Ishikawa (cell line): Measurements from ENCODE around the gene PRRC2B.

Experiments used
- CEBPB ChIP-seq: IDR thresholded peaks from 2 replicates; pipeline ENCODE4 v1.6.1; 2012
- CREB1 ChIP-seq: IDR thresholded peaks from 2 replicates; pipeline ENCODE4 v1.6.1; 2012; ENCODE audit warnings: low read depth
- EGR1 ChIP-seq: IDR thresholded peaks from 2 replicates; pipeline ENCODE4 v1.6.1; 2012
- EP300 ChIP-seq: IDR thresholded peaks from 2 replicates; pipeline ENCODE4 v1.6.1; 2012; ENCODE audit warnings: borderline replicate concordance
- FOXM1 ChIP-seq: IDR thresholded peaks from 2 replicates; pipeline ENCODE4 v1.6.1; 2012; ENCODE audit warnings: low read depth, borderline replicate concordance
- RAD21 ChIP-seq: IDR thresholded peaks from 2 replicates; pipeline ENCODE4 v1.6.1; 2012; ENCODE audit warnings: low read depth
- REST ChIP-seq: IDR thresholded peaks from 2 replicates; pipeline ENCODE4 v1.6.1; 2012; ENCODE audit warnings: low read depth, mild to moderate bottlenecking
- TAF1 ChIP-seq: IDR thresholded peaks from 2 replicates; pipeline ENCODE4 v1.6.1; 2012; ENCODE audit warnings: low read depth, mild to moderate bottlenecking
- TCF12 ChIP-seq: IDR thresholded peaks from 2 replicates; pipeline ENCODE4 v1.6.1; 2012; ENCODE audit warnings: low read depth
- TEAD4 ChIP-seq: IDR thresholded peaks from 2 replicates; pipeline ENCODE4 v1.6.1; 2012
- YY1 ChIP-seq: IDR thresholded peaks from 2 replicates; pipeline ENCODE4 v1.6.1; 2012; ENCODE audit warnings: low read depth
- TF ChIP-seq, protein P1 (sequence below): IDR thresholded peaks from 2 replicates; pipeline ENCODE4 v1.6.1; 2012

DNA sequence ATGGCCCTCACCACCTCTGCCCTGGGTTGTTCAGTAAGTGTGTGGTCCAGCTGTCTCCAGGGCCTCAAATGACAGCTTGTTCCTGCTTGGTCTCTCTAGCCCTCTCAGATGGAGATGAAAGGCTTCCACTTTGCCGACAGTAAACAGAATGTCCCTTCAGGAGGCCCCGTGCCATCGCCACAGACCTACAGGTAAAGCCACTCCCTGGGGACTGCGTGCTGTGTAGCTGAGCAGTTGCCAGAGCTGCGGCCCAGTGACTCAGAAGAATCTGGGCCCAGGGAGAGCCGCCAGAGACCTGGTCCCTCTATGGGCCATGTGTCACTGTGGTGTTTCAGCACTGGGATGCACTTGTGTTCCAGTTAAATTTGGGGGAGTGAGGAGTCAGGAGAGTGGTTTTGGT lies 98.2 kb downstream of the PRRC2B start:
- TF ChIP-seq REST (no peak), RAD21 (no peak), EGR1 (no peak), EP300 (no peak), TCF12 (no peak), YY1 (no peak), FOXM1 (no peak), CEBPB (no peak), TEAD4 (no peak), TAF1 (no peak), CREB1 (no peak)
- TF ChIP-seq, protein P1, sequence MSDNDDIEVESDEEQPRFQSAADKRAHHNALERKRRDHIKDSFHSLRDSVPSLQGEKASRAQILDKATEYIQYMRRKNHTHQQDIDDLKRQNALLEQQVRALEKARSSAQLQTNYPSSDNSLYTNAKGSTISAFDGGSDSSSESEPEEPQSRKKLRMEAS, result no peak
